RWPE1 (cell line): ENCODE results near the gene SHOC2.

ENCODE experiments used
- CTCF ChIA-PET: fragments of 350-600 bp; sonication (Branson Sonifier 250); formaldehyde crosslinking; extraction: SDS; loops from one replicate; lab custom pipeline; 2021; lab: Yijun Ruan, JAX
- POLR2A ChIA-PET: fragments of 400-600 bp; formaldehyde crosslinking; extraction: SDS; loops from one replicate; lab custom pipeline; 2020; ENCODE audit warnings: antibody characterized with exemption; ENCODE audit not compliant: low non-redundant PET; lab: Yijun Ruan, JAX
- DNase-seq: peaks from one replicate; pipeline ENCODE4 v3.0.0; 2012; ENCODE audit warnings: low spot score
- H3K27ac ChIP-seq: fragments of 450-650 bp; 2 replicates; pipeline ENCODE4 v1.5.1; 2017
- TF ChIP-seq, protein P1 (sequence below): fragments of 450-650 bp; conservative IDR thresholded peaks from 2 replicates; pipeline ENCODE4 v1.5.1; 2017; ENCODE audit warnings: low read depth, mild to moderate bottlenecking

SHOC2 gene

DNA sequence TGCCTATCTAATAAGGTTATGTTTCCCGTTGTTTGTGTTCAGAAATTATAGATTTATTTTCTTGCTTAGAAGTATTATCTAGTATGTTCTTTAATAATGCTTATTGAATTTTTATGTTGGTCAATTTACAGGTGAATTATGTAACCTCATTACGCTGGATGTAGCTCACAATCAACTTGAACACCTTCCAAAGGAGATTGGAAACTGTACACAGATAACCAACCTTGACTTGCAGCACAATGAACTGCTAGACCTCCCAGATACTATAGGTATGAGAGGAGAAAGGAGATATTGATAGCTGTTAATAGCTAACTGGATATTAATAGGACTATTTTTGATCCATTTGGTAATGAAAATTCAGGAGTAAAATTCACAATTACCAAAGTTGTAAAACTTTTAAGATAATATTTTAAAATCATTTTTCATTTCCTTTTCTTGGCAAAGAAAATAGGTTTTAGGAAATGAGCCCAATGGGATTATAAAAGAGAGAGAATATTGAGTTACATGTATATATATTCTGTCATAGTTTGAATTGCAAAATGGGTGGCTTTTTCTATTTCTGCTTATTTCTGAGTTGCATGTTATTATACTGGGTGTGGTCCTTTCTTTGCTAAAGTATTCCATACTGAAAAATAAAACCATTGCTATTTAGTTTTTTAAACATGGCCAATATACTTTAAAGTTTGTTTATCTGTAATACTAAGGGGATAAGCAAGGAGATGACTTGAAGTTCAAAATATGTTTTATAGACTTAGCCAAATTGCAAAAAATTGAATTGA, 66.3 kb downstream of the SHOC2 start:
- no peak overlapping the region for H3K27ac ChIP-seq
- ChIA-PET CTCF (interaction anchor here (0.6 to 1.3 kb wide), 2 partner anchors 14 to 21 kb away, joined by 4 to 5 read pairs; no protein-coding TSS in a partner anchor), POLR2A (no interaction called here)
- TF ChIP-seq, protein P1, sequence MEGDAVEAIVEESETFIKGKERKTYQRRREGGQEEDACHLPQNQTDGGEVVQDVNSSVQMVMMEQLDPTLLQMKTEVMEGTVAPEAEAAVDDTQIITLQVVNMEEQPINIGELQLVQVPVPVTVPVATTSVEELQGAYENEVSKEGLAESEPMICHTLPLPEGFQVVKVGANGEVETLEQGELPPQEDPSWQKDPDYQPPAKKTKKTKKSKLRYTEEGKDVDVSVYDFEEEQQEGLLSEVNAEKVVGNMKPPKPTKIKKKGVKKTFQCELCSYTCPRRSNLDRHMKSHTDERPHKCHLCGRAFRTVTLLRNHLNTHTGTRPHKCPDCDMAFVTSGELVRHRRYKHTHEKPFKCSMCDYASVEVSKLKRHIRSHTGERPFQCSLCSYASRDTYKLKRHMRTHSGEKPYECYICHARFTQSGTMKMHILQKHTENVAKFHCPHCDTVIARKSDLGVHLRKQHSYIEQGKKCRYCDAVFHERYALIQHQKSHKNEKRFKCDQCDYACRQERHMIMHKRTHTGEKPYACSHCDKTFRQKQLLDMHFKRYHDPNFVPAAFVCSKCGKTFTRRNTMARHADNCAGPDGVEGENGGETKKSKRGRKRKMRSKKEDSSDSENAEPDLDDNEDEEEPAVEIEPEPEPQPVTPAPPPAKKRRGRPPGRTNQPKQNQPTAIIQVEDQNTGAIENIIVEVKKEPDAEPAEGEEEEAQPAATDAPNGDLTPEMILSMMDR = no peak
- no peak for DNase-seq

GRCh38 chr10:110989016-110989415, 69.6 kb downstream of the SHOC2 start:
- H3K27ac ChIP-seq = no peak overlapping the region
- peak; percentile 68 for DNase-seq
- ChIA-PET POLR2A (no interaction called here), CTCF (no interaction called here)
- TF ChIP-seq, protein P1 = no peak

DNA sequence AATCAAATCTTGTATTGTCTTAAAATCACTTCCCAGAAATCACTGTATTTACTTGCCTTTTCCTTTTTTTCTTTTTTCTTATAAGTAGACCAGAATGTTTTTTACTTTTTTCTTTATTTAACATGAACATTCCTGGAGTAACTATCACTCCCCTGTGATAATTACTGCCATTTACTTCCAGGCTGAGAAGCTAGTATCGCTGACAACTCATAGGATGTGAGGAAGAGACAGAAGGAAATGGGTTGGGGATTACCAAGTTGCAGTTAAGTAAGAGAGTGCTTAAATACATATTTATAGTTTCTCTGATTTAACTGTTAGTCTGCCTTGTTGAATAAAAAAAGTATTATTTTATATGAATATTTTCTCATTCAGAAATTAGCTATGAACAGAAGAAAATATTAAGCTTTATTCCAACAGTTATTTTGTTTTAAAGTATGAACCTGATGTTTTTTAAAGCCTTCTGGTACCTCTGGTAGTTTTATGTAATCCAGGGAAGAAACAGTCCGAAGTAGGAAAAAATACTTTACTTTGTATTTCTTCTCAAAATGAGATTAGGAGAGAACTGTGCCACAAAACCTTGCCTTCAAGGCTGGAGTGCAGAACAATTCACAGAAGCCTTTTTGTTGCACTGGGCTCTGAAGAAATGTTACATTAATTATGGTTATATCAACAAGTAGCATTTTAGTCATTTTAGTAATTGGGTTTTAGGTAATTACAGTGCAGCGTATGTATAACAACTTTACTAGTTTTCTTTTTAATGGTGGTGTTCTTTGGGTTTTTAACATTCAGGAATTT, 72.8 kb downstream of the SHOC2 start:
- DNase-seq = no peak
- CTCF ChIA-PET = no interaction called here
- POLR2A ChIA-PET = no interaction called here
- TF ChIP-seq, protein P1 = no peak
- no peak overlapping the region for H3K27ac ChIP-seq

DNA sequence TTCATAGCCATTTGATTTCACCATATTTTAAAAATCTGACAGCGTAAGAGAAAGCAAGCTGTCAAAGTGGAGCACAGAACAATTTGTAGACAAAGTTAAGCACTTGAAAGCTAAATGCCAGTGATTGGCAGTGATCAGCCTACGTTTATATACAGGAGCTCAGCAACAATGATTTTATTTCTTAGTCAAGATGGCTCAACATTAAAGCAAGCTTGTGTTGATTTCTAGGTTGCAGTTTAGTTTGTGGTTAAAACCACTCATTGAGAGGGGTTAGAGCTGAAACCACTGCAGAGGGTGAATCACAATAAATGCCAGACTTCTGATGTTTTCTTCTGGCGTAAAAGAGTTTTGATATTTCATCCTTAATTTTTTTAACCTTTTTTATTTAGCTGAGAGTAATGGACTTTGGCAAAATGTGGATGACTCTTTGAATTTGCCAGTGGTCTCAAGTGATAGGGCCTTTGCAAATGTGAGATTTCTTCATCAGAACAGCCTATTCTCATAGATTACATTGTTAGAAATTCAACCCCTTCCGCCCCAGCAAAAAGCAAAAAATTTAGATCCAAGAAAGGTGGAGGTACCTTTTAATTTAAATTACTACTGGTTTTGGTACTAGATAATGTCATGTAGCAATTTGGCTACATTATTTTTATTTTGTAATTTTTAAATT, 73.8 kb downstream of the SHOC2 start:
- POLR2A ChIA-PET = no interaction called here
- CTCF ChIA-PET = no interaction called here
- TF ChIP-seq, protein P1 = no peak
- H3K27ac ChIP-seq = no peak overlapping the region
- peak; percentile 26 for DNase-seq

DNA sequence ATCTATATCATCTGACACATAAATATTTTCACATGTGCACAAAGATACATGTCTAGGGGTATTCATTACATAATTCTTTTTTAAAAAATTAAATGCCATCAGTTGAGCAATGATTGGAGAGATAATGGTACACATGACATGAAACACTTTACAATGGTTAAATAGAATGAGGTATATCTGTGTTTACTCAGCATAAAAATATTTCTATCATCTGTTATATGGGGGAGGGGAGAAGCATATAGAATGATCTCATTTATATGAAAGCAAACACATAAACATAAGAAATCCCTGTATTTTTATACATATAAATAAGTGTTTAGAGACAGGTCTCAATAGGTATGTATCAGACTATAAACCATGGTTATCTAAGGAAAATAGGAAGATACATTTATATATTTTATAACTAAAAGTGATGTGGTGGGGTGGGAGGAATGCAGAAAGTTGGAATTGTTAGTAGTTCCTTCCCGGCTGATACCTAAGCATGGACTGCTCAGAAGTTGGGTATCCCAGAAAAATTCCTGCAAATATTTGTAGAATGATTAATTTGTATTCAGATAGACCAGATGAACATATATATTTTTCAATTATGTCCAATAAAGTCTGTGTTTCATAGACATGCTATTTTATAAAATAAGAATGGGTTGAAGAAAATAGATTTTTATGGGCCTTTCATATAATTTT, 75.1 kb downstream of the SHOC2 start:
- TF ChIP-seq, protein P1 = no peak
- ChIA-PET CTCF (no interaction called here), POLR2A (no interaction called here)
- DNase-seq = no peak
- no peak overlapping the region for H3K27ac ChIP-seq

- TF ChIP-seq, protein P1 = no peak
- POLR2A ChIA-PET = no interaction called here
Observed at GRCh38 chr10:110995301-110995700, 75.9 kb downstream of the SHOC2 start.

More at GRCh38 chr10:110995301-110995700, 75.9 kb downstream of the SHOC2 start:
- H3K27ac ChIP-seq = no peak overlapping the region
- DNase-seq = no peak
- CTCF ChIA-PET = no interaction called here
